Panc1 (cell line): Measurements from ENCODE around the gene FSIP1. TPM values are rescaled to one million over a fixed set of nuclear protein-coding genes. Genes with fewer than 3 reads are reported as not detected.

Experiments used
- ATAC-seq: fragments of 200-7000 bp; cut with Tn5 transposase; 2 replicates; pipeline ENCODE4 v1.9.1; 2020; ENCODE audit warnings: mild to moderate bottlenecking, moderate library complexity
- BruUV-seq: library from RNA; stranded (reverse); fragments of 400-500 nt; replicated peaks from 2 replicates; lab custom pipeline; 2021; lab: Mats Ljungman, UMichigan
- CTCF ChIA-PET: fragments of 300-600 bp; sonication (Branson Sonifier 250); formaldehyde crosslinking; loops from one replicate; lab custom pipeline; 2022; ENCODE audit warnings: antibody characterized with exemption; lab: Charles Lee
- POLR2A ChIA-PET: fragments of 300-600 bp; sonication (Branson Sonifier 250); formaldehyde crosslinking; loops from one replicate; lab custom pipeline; 2022; ENCODE audit warnings: antibody characterized with exemption; lab: Charles Lee
- DNase-seq: peaks from one replicate; pipeline ENCODE4 v3.0.0-alpha.2; 2010; ENCODE audit warnings: low read depth, low spot score
- H3K27ac ChIP-seq: 2 replicates; pipeline ENCODE4 v1.5.1; 2011; ENCODE audit warnings: mild to moderate bottlenecking, low read length, inconsistent platforms
- H3K27me3 ChIP-seq: fragments of 200-500 bp; sonication (Bioruptor generic); 2 replicates; pipeline ENCODE4 v1.6.0; 2014; ENCODE audit warnings: low read length, inconsistent platforms; ENCODE audit not compliant: control insufficient read depth, insufficient read depth
- H3K36me3 ChIP-seq: fragments of 200-500 bp; sonication (Bioruptor generic); 2 replicates; pipeline ENCODE4 v1.5.1; 2014; ENCODE audit warnings: inconsistent platforms, mild to moderate bottlenecking, low read length, moderate library complexity; ENCODE audit not compliant: control insufficient read depth, insufficient read depth
- H3K4me1 ChIP-seq: 2 replicates; pipeline ENCODE4 v1.5.1; 2011; ENCODE audit warnings: inconsistent platforms, mild to moderate bottlenecking, low read length, moderate library complexity; ENCODE audit not compliant: control insufficient read depth, insufficient read depth
- H3K4me3 ChIP-seq, 2 experiments: 2 replicates each; pipeline ENCODE4 v1.5.1; 2011 to 2012; ENCODE audit warnings: low read depth in 2 of 2, low read length in 2 of 2, mild to moderate bottlenecking in 2 of 2, inconsistent platforms in 1 of 2, moderate library complexity in 1 of 2
- H3K9me3 ChIP-seq: fragments of 200-500 bp; sonication (Bioruptor generic); 2 replicates; pipeline ENCODE4 v1.5.1; 2014; ENCODE audit warnings: low read depth, mild to moderate bottlenecking, inconsistent platforms, low read length, moderate library complexity; ENCODE audit not compliant: control insufficient read depth, insufficient read depth
- CTCF ChIP-seq: fragments of 450-650 bp; IDR thresholded peaks from 2 replicates; pipeline ENCODE4 v1.5.1; 2017; ENCODE audit warnings: mild to moderate bottlenecking
- POLR2AphosphoS5 ChIP-seq: IDR thresholded peaks from 2 replicates; pipeline ENCODE4 v1.6.1; 2012; ENCODE audit warnings: mild to moderate bottlenecking, low read depth, low read length, moderate library complexity
- SIN3A ChIP-seq: IDR thresholded peaks from 2 replicates; pipeline ENCODE4 v1.6.1; 2012; ENCODE audit warnings: low read depth, mild to moderate bottlenecking, low read length, moderate library complexity, borderline replicate concordance; ENCODE audit not compliant: insufficient read depth
- TCF7L2 ChIP-seq: IDR thresholded peaks from 2 replicates; pipeline ENCODE4 v1.6.1; 2011; ENCODE audit warnings: mild to moderate bottlenecking, low read depth, low read length, inconsistent platforms
- in situ Hi-C: cut with HindIII; loops from 2 replicates; pipeline ENCODE4 v1.10.0; 2016; ENCODE audit warnings: low sequenced_read_pairs, low pct_unique_long_range_greater_than_20kb
- intact Hi-C: fragments of 100-400 bp; cut with micrococcal nuclease; formaldehyde crosslinking; loops from one replicate; pipeline ENCODE4 v1.10.0; 2022; ENCODE audit not compliant: unreplicated experiment
- total RNA-seq: library from RNA; stranded (reverse); gene quantifications from one replicate; pipeline ENCODE4 v1.2.1, GENCODE V29; 2021; ENCODE audit not compliant: unreplicated experiment
- TF ChIP-seq, protein P1 (sequence below), 2 experiments: IDR thresholded peaks; 2 replicates each; pipeline ENCODE4 v1.6.1; 2011 to 2012; ENCODE audit warnings: low read depth in 2 of 2, control low read depth in 1 of 2, low read length in 1 of 2, mild to moderate bottlenecking in 1 of 2, moderate library complexity in 1 of 2; ENCODE audit not compliant: insufficient read depth in 1 of 2

FSIP1 gene
- total RNA-seq, 1 experiment from 2014 or later, result 1.4 TPM

DNA sequence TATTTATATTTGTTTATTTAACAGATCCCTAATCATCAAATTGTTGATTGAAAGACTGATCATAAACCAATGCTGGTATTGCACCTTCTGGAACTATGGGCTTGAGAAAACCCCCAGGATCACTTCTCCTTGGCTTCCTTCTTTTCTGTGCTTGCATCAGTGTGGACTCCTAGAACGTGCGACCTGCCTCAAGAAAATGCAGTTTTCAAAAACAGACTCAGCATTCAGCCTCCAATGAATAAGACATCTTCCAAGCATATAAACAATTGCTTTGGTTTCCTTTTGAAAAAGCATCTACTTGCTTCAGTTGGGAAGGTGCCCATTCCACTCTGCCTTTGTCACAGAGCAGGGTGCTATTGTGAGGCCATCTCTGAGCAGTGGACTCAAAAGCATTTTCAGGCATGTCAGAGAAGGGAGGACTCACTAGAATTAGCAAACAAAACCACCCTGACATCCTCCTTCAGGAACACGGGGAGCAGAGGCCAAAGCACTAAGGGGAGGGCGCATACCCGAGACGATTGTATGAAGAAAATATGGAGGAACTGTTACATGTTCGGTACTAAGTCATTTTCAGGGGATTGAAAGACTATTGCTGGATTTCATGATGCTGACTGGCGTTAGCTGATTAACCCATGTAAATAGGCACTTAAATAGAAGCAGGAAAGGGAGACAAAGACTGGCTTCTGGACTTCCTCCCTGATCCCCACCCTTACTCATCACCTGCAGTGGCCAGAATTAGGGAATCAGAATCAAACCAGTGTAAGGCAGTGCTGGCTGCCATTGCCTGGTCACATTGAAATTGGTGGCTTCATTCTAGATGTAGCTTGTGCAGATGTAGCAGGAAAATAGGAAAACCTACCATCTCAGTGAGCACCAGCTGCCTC, 187.1 kb downstream of the FSIP1 start:
- ATAC-seq, result no peak
- Histone ChIP-seq H3K36me3 (no peaks in the 10 kb centered on the region), H3K27ac (no peak overlapping the region)

DNA sequence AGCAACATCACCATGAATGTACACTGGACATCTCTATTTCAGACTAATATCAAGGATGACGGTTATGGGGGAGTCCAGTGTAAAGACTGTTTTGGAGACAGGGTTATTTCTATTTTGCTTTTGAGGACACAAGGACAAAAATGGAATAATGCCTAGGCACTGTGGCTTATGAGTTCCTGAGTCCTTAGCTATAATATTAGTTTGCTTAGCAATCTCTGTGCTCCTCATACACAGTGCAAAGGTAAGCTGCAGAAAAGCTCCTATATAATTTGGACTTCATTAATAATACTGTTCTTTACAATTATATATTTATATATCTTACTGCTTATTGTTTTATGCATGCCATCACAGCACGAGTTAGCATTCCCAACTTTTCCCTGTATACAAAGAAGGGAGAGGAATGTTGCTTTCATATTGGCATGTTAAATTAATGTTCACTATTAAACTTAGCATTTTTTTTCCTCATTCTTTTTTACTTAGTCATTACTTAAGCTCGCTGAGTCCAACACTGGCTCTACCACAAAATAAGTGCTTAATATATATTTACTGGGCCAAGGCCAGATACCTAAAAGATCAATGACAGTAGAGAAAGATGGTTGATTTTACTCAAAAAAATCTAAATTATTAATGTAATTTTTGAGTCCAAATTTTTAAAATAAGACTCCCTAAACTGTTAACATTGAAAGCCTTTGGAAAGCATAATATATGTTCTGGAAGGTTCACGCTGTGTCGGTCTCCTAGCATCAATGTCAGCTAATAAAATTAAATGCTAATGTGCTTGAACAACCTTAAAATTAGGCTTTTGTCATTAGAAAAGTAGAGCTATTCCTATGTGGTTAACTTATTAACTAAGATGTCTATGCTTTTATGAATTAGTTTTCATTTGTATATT, 187.9 kb downstream of the FSIP1 start:
- Histone ChIP-seq H3K27ac (no peak overlapping the region), H3K4me1 (no peaks in the 10 kb centered on the region), H3K9me3 (no peaks in the 10 kb centered on the region), H3K27me3 (no peaks in the 10 kb centered on the region), H3K36me3 (no peaks in the 10 kb centered on the region), H3K4me3 (no peak overlapping the region)
- in situ Hi-C loops (no loop called here), intact Hi-C loops (loop anchor here (10.0 kb wide), 1 partner anchor 160 kb away; no protein-coding TSS in a partner anchor)
- no peak for ATAC-seq
- no TSS peak for BruUV-seq
- DNase-seq, result no peak
- POLR2A ChIA-PET, result no interaction called here
- CTCF ChIA-PET, result no interaction called here
- no peak for TF ChIP-seq SIN3A
- TF ChIP-seq, protein P1, sequence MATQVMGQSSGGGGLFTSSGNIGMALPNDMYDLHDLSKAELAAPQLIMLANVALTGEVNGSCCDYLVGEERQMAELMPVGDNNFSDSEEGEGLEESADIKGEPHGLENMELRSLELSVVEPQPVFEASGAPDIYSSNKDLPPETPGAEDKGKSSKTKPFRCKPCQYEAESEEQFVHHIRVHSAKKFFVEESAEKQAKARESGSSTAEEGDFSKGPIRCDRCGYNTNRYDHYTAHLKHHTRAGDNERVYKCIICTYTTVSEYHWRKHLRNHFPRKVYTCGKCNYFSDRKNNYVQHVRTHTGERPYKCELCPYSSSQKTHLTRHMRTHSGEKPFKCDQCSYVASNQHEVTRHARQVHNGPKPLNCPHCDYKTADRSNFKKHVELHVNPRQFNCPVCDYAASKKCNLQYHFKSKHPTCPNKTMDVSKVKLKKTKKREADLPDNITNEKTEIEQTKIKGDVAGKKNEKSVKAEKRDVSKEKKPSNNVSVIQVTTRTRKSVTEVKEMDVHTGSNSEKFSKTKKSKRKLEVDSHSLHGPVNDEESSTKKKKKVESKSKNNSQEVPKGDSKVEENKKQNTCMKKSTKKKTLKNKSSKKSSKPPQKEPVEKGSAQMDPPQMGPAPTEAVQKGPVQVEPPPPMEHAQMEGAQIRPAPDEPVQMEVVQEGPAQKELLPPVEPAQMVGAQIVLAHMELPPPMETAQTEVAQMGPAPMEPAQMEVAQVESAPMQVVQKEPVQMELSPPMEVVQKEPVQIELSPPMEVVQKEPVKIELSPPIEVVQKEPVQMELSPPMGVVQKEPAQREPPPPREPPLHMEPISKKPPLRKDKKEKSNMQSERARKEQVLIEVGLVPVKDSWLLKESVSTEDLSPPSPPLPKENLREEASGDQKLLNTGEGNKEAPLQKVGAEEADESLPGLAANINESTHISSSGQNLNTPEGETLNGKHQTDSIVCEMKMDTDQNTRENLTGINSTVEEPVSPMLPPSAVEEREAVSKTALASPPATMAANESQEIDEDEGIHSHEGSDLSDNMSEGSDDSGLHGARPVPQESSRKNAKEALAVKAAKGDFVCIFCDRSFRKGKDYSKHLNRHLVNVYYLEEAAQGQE (IDR thresholded peaks at IDR 0.05; ENCODE audit: insufficient read depth in 1 of 2, low read depth in 2 of 2, low read length in 1 of 2), result no peak
- no peak for TF ChIP-seq TCF7L2
- TF ChIP-seq POLR2AphosphoS5, result no peak

More for the DNA sequence above, 187.1 kb downstream of the FSIP1 start:
- Histone ChIP-seq H3K4me1 (no peaks in the 10 kb centered on the region), H3K9me3 (no peaks in the 10 kb centered on the region), H3K4me3 (no peak overlapping the region), H3K27me3 (no peaks in the 10 kb centered on the region)
- ChIA-PET CTCF (no interaction called here), POLR2A (interaction anchor here (0.5 kb wide), 1 partner anchor 36 kb away, joined by 3 read pairs; no protein-coding TSS in a partner anchor)
- in situ Hi-C loops (no loop called here), intact Hi-C loops (loop anchor here (10.0 kb wide), 1 partner anchor 159 kb away; no protein-coding TSS in a partner anchor)
- TF ChIP-seq, protein P1 (IDR thresholded peaks at IDR 0.05; ENCODE audit: insufficient read depth in 1 of 2, low read depth in 2 of 2, low read length in 1 of 2), result no peak
- TF ChIP-seq POLR2AphosphoS5, result no peak
- no peak for TF ChIP-seq SIN3A
- no peak for TF ChIP-seq TCF7L2
- TF ChIP-seq CTCF, result no peak
- DNase-seq, result no peak
- BruUV-seq, result TSS peak; percentile 63
